ENCODE data around the gene ZBTB25.

The ZBTB25 gene

GRCh38 chr14:64440494-64440893, 63.1 kb downstream of the ZBTB25 start:
- no peak for DNase-seq (ENCODE audit: low read depth)

- no peak for DNase-seq (ENCODE audit: low read depth)
These were observed 64.5 kb downstream of the ZBTB25 start for GRCh38 chr14:64439141-64439540.

DNA sequence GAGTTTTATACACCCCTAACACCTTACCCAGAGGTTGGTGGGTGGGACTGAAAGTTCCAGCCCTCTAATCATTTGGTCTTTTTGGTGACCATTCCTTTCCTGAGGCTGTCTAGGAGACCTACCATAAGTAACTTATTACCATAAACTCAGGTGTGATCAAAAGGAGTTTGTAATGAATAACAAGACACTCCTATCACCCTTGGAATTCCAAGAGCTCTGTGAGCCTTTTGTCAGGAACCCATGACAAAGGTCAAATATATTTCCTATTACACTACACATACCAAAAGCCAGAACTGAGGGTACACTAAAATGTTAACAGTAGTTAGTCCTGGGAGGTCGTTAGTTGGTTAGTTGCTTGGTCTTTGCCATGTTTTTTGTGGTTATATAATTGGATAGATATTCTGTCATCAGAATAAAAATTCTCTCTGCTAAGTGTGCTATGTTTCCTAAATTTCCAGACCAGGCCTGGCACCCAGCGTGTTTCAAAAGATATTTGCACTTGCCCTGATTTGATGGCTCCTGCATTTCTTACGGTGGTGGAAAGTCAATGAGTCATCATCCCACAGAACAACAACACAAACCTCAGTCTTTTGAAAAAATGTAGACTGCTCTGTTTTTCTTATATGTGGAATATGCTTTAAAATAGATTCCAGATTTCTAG, 65.3 kb downstream of the ZBTB25 start:
- no peak for DNase-seq (ENCODE audit: low read depth)

- DNase-seq (ENCODE audit: low read depth) = no peak
These were observed 69.1 kb downstream of the ZBTB25 start for GRCh38 chr14:64434528-64434927.

GRCh38 chr14:64423987-64424386, 79.7 kb downstream of the ZBTB25 start:
- DNase-seq (ENCODE audit: low read depth) = no peak

- DNase-seq (ENCODE audit: low read depth) = no peak
These were observed 80.9 kb downstream of the ZBTB25 start for GRCh38 chr14:64422756-64423155.

DNA sequence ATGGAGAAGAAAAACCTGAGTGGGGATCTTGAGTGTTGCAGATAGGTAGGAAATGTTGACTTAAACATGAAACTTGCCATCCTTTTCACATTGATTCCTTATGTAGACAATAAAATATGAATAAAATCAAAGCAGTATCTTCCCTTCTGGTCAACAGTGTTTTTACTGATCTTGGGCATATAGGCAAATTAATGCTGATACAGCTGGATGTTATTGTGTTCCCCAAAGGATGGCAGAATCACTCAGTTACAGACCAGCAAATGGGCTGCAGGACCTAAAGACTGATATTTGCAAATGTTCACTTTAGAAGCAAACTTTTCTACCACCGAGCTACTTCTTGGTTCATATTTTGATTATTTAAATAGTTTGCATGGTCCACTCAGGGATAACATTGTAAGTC, 81.6 kb downstream of the ZBTB25 start:
- no peak for DNase-seq (ENCODE audit: low read depth)

GRCh38 chr14:64421166-64421565, 82.5 kb downstream of the ZBTB25 start:
- DNase-seq (ENCODE audit: low read depth) = no peak

- no peak for DNase-seq (ENCODE audit: low read depth)
These were observed 84.6 kb downstream of the ZBTB25 start for GRCh38 chr14:64419003-64419402.

DNA sequence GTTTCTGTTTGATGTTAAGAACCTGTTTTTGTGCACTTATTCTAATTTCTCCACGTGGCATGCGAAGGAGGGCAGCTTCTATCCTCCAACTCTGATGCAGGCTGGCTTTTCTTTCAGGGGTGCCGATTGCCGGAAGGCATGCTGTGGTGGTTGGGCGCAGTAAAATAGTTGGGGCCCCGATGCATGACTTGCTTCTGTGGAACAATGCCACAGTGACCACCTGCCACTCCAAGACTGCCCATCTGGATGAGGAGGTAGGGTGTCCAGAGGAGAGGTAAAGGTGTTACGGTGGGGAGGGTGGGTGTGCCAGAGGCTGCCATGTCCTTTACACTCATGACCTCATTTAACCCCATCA, 85.9 kb downstream of the ZBTB25 start:
- DNase-seq (ENCODE audit: low read depth) = no peak

- DNase-seq (ENCODE audit: low read depth) = no peak
These were observed 86.4 kb downstream of the ZBTB25 start for GRCh38 chr14:64417055-64417770.

DNA sequence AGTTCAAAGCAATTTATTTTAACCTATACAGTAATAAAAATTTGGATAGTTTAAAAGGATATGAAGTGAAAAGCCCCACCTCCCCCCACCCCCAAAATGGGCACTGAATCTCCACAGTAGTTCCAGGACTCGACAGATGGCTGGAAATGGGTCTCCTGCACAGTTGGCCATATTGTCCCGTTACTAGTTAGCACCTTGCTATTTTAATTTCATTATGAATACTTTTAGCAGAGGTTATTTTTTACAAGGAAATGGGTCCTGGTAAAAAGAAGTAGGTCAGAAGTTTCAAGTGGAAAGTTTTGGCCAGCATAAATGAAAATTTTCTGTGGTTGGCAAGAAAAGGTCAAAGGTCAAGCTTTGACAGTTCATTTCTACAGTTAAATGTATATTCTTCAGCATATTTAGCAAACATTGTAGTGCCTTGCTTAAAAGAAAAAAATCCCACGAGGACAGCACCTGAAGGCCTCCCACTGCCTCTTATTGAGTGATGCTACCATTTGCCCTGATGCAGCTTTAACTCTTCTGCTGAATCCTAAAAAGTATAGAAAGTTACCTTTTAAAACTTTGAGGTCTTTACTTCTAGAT, 87.2 kb downstream of the ZBTB25 start:
- no peak for DNase-seq (ENCODE audit: low read depth)

DNA sequence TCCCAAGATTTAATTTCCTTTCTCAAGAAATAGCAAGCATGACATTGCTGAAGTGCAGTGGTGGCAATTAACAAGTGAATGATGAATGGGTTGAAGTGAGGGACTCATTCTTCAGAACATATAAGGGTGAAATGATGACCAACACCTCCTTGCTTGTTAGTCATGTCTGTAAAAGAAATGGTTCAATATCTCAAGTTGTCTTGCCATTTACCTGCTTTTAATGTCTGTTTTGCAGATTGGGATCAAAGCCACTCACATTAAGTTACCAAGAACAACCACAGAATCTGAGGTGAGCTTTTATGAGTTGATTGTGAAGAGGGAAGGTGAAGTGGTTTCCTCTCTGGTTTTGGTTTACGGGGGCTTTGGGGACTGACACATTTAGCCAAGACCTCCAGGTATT, 91.4 kb downstream of the ZBTB25 start:
- DNase-seq (ENCODE audit: low read depth) = no peak

GRCh38 chr14:64411001-64411400, 92.6 kb downstream of the ZBTB25 start:
- DNase-seq (ENCODE audit: low read depth) = no peak

DNA sequence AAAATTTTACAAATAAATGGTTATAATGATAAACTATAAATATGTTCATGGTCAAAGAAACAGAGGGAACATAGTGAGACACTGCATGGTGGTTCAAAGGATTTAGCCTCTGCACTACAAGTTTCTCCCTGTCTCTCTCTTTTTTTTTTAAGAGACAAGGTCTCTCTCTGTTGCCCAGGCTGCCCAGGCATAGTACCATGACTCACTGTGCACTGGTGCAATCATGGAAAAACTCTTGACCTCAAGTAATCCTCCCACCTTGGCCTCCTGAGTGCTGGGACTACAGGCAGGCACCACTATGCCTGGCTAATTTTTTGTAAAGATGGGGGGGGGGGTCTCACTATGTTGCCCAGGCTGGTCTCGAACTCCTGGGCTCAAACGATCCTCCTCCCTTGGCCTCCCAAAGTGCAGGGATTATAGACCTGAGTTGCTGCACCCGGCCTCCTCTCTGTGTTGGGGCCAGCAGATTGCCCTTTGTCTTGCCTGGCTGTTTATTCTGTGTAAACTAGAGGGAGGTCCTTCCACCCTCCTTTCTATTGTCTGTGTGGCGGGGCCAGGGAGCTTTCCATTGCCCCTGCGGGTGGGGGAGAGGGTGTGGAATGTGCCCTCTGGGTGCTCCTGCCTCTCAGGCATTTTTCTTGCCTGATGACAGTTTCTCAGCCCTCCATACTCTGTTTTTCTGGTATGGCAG, 93.4 kb downstream of the ZBTB25 start:
- DNase-seq (ENCODE audit: low read depth) = no peak

DNA sequence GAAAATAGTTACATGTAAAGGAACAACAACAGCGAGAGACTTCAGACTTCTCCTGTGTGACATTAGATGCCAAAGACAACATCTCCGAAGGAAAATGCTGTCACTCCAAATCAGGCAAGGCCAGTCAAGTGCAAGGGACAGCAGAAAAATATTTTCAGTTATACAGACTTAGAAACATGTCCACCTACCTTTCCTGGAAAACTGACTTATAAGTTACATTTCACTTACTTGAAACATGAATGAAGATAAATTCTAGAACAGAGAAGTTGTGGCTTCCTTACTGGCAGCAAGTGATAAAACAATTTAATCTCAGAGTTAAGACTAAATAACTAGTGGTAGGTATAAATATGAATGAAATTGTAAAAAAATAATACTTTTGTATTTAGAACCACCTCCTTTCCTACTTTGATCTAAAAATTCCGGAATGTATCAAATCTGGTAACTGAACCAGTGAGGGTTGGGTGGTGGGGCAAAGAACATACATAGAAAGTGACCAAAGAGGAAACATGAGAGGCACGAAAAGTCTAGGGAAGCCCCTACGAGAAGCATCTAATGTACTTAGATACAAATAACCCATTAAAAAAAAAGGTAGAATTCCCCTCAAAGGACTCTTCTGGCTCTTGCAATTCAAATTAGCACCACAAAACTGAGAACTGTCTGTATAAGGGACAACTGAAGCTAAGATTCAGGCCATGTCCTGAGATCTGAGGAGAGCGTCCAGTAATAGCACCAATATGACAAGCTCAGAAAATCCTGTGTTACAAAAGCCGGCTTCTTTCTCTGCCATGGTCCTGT, 94.3 kb downstream of the ZBTB25 start:
- no peak for DNase-seq (ENCODE audit: low read depth)

- no peak for DNase-seq (ENCODE audit: low read depth)
These were observed 96.3 kb downstream of the ZBTB25 start for GRCh38 chr14:64407329-64407728.

GRCh38 chr14:64405295-64405694, 98.3 kb downstream of the ZBTB25 start:
- DNase-seq (ENCODE audit: low read depth) = no peak

- no peak for DNase-seq (ENCODE audit: low read depth)
These were observed 101.7 kb downstream of the ZBTB25 start for GRCh38 chr14:64401949-64402348.

DNA sequence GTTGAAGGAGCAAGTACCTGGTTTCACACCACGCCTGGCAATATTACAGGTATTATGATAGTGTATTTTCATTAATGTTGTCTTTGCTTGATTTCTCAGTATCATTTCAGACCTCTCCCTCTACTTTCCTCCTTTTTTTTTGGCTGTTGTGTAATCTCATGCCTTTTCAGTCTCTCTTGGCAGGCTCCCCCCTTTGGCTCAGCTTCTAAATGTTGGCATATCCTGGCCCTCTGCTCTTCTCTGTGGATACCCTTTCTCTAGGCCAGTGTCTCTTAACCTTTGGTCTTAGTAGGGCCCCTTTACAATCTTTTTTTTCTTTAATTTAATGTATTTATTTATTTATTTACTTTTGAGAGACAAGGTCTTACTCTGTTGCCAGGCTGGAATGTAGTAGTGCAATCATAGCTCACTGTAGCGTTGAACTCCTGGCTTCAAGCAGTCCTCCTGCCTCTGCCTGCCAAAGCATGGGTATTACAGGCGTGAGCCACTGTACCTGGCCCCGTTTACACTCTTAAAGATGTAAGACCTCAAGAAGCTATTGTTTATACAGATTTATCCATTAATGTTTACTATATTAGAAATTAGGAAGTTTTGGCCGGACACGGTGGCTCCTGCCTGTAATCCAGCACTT, 102.7 kb downstream of the ZBTB25 start:
- DNase-seq (ENCODE audit: low read depth) = no peak
